Measurements from ENCODE around the gene CNTNAP5.

The CNTNAP5 gene

GRCh38 chr2:124836416-124836815 is 811.3 kb downstream of the CNTNAP5 start:
- FAIRE-seq: no peak

- FAIRE-seq: no peak
Measured at GRCh38 chr2:124837496-124837895, 812.4 kb downstream of the CNTNAP5 start.

- FAIRE-seq: no peak
Measured at GRCh38 chr2:124838406-124838805, 813.3 kb downstream of the CNTNAP5 start.

- FAIRE-seq: no peak
Measured at GRCh38 chr2:124867247-124867646, 842.2 kb downstream of the CNTNAP5 start.

DNA sequence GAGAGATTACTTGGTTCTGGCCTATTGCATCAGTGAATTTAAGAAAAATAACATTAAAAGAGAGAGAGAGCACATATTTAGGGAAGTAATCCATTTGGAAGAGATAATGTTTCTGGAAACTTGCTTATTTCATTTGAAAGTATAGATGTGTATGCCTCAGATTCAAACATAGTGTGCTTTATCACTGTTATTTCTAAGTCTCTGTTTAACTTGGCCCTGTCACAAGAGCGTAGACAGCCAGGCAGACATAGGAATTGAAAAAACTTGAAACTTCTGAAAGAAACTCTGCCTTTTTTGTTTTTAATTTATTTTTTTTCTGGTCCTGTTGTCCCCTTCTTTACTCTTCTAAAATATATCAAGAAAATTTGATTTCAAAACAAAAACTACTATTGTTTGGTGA is 849.1 kb downstream of the CNTNAP5 start:
- no peak for FAIRE-seq

DNA sequence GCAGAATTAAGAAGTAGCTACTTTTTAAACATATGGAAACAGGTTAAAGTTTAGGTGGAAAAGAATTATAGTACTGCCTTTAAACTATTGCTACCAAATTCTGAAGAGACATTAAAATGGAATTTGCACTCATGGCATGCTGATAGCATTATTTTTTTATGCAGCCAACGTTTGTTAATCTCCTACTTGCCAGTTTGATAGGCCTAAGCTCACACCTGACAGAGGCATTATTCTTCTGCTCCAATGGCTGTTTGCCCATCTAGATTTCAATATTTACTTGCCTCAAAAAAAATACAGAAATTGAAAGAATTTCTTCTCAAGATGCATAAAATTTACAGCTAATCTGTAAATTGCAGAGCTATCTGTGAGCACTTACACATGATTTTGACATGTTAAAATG is 849.6 kb downstream of the CNTNAP5 start:
- FAIRE-seq: no peak

- FAIRE-seq: no peak
Measured at GRCh38 chr2:124875627-124876244, 850.6 kb downstream of the CNTNAP5 start.

- no peak for FAIRE-seq
Measured at GRCh38 chr2:124877141-124877577, 852.1 kb downstream of the CNTNAP5 start.

DNA sequence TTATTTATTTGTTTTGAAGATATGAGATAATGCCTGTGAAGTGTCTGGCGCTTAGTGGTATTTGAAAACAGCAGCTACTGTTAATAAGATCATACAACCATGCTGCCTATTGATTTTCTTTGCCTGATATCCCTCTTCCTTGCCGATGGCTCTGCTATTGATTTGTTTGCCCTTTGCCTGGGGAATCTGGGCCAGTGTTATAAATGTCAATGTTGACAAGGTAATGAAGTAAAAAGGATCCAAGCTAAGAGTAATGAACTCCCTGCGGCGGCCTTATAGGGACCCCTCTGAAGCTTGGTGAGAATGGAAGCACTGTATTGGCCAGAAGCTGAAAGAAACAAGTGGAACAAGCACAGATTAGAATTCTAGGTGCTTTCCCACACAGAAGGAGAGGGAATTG is 854.6 kb downstream of the CNTNAP5 start:
- no peak for FAIRE-seq

DNA sequence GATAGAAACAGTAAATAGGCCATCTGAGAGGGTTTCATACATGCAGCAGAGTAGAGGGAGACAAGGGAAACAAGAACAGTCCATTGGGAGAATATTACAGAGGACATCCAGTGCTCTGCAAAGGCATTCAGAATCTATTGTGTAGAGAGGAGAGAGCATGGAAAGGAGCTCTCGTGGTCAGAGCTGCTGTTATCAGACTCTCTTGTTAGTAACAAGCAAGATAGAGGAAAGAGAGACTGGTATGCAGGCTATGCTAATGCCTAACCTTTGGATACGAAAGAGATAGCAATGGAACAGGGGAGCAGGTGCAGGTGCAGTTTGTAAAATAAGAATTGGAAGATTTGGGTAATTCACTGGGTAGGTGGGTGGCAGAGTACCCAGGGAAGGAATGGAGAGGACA is 855.9 kb downstream of the CNTNAP5 start:
- no peak for FAIRE-seq

- FAIRE-seq: no peak
Measured at GRCh38 chr2:124882423-124882822, 857.3 kb downstream of the CNTNAP5 start.

GRCh38 chr2:124883595-124883994 is 858.5 kb downstream of the CNTNAP5 start:
- no peak for FAIRE-seq

DNA sequence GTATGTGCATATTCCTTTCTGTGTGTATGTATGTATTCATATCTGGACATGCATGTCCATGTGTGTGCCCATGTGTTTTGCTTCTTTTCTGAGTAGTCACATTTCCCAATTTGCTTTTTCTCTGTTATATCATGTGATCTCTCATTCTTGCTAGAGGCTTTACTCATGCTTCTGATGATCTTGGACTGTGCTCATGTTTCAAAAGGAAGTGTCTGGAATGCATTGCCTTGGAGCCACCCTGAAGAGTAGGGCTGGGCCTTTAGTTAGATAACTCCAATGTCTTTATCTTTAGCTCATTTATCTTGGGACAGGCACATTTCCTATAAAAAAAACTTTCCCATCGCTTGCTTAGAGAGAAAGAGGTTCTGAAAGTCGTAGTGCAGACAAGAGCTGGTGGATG is 859.2 kb downstream of the CNTNAP5 start:
- no peak for FAIRE-seq

DNA sequence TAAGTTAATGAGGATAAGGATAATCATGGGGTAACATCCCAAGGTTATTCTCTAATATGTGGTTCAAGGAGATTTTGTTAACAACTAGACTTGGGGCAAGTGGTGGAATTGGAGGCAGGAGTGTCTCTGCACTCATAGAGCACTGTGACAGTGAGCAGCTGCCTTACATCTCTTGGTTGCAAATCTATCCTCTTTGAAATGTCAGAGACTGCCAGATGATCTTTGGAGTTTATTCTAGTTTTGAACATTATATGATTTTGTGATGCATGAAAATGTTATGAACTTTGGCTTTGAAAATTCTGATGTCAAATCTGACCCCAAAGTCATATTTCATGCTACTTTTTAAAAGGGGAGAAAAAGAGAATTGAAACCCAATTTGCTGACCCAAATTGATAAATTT is 861.1 kb downstream of the CNTNAP5 start:
- FAIRE-seq: no peak

- no peak for FAIRE-seq
Measured at GRCh38 chr2:124887466-124887865, 862.4 kb downstream of the CNTNAP5 start.

DNA sequence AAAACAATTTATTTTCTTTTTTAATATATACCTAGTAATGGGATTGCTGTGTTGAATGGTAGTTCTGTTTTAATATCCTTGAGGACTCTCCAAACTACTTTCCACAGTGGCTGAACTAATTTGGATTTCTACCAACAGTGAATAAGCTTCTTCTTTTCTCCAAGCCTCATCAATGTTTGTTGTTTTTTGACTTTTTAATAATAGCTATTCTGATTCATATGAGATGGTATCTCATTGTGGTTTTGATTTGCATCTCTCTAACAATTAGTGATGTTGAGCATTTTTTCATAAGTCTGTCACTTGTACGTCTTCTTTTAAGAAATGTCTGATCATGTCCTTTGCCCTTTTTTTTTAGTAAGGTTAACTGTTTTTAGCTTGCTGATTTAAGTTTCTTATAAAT is 863.3 kb downstream of the CNTNAP5 start:
- no peak for FAIRE-seq

- FAIRE-seq: no peak
Measured at GRCh38 chr2:124894199-124894598, 869.1 kb downstream of the CNTNAP5 start.

DNA sequence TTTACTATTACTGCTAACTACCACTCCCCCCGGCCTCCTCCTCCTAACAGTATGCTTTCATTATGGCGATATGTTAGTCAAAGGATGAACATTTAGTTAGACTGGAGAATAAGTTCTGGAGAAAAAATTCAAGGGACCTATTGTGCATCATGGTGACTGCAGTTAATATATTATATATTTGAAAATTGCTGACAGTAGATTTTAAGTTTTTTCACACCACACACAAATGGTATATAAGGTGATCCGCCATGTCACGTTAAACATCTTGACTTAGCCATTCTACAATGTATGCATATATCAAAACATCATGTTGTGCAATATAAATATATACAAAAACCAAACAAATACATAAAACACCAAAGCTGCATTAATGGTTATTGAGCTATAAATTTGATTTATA is 873.7 kb downstream of the CNTNAP5 start:
- FAIRE-seq: no peak

- no peak for FAIRE-seq
Measured at GRCh38 chr2:124908411-124908810, 883.3 kb downstream of the CNTNAP5 start.

DNA sequence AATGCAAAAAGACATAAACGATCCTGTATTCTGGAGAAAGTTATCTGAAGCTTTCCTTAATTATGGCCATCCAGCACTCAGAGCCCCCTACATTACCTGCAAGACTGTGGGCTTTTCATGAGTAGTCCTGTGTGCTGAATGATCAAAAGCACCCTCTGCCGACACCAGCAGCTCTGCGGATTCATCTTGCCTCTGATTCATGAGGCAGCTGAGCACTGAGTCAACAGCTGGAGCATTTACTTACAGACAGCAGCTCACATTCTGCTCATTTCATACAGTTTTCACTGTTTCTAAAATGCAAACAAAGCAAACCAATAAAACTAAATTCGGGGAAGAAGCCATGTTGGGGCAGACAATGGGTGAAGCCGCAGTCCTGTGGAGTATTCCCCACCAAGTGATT is 886.5 kb downstream of the CNTNAP5 start:
- no peak for FAIRE-seq

- no peak for FAIRE-seq
Measured at GRCh38 chr2:124913868-124914267, 888.8 kb downstream of the CNTNAP5 start.

- FAIRE-seq: no peak
Measured at GRCh38 chr2:124915567-124915966, 890.5 kb downstream of the CNTNAP5 start.

GRCh38 chr2:124919296-124919695 is 894.2 kb downstream of the CNTNAP5 start:
- FAIRE-seq: no peak

- FAIRE-seq: no peak
Measured at GRCh38 chr2:124920448-124920847, 895.4 kb downstream of the CNTNAP5 start.

DNA sequence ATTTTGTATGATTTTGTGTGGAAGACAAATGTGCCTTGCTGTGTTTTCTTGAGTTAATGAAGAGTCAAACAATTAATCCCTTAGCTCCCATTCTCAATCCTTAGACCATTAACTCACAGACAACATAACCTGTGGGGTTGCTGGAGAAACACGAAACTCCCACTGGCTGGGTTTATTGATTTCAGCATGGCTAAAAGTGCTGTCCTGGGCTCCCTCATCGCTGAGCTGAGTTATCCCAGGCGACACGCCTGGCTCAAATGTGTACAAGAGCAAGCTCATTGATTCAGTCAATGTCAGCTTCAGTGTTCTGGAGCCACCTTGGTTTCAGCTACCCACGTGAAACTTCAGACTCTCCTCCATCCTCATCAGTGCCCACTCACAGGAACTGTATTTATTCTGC is 896.1 kb downstream of the CNTNAP5 start:
- FAIRE-seq: no peak

DNA sequence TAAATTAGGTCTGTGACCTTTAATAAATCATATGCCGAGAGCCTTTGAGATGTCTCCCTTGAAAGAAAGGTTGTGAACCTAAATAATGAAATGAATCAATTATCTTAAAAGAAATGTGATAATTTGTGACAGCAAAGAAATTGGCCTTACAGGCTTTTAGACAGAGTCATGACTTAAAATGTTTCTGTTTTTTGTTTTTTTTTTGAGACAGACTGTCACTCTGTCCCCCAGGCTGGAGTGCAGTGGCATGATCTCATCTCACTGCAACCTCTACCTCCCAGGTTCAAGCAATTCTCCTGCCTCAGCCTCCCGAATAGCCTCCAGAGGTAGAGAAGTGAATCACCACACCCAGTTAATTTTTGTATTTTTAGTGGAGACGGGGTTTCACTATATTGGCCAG is 898.0 kb downstream of the CNTNAP5 start:
- no peak for FAIRE-seq
